HepG2 (cell line): ENCODE measurements around the gene FBXO24. TPM values are rescaled to one million over a fixed set of nuclear protein-coding genes. Genes with fewer than 3 reads are reported as not detected.

Experiments used
- MTERF4 ChIP-seq: sonication (generic); formaldehyde crosslinking; IDR thresholded peaks from 2 replicates; pipeline ENCODE4 v1.8.0; 2023; ENCODE audit warnings: mild to moderate bottlenecking, missing genetic modification reagents
- ZFP91 ChIP-seq: sonication (generic); formaldehyde crosslinking; IDR thresholded peaks from 2 replicates; pipeline ENCODE4 v1.9.0; 2022; ENCODE audit warnings: missing genetic modification reagents, mild to moderate bottlenecking, borderline replicate concordance
- ZNF44 ChIP-seq: sonication (generic); formaldehyde crosslinking; IDR thresholded peaks from 2 replicates; pipeline ENCODE4 v1.5.1; 2020; ENCODE audit warnings: mild to moderate bottlenecking, missing genetic modification reagents
- ZNF572 ChIP-seq: sonication (generic); formaldehyde crosslinking; IDR thresholded peaks from 2 replicates; pipeline ENCODE4 v1.5.1; 2020; ENCODE audit warnings: mild to moderate bottlenecking, missing genetic modification reagents
- ZNF770 ChIP-seq: sonication (generic); formaldehyde crosslinking; IDR thresholded peaks from 2 replicates; pipeline ENCODE4 v1.5.0; 2020; ENCODE audit warnings: mild to moderate bottlenecking, missing genetic modification reagents
- polyA plus RNA-seq, 8 experiments: library from polyadenylated mRNA; depleted of rRNA in 3 of 8; stranded (reverse) in 7 of 8; unstranded in 1 of 8; fragments of >200 nt; fragmentation: Illumina TruSeq in 4 of 8; extraction: Trizol in 4 of 8; gene quantifications; 2 replicates each; pipeline versions ENCODE4 v1.2.1 to v1.2.3, GENCODE V29; 2011 to 2016; ENCODE audit warnings: low read depth in 4 of 8, missing spikeins in 1 of 8, mixed read lengths in 1 of 8; ENCODE audit not compliant: insufficient read depth in 1 of 8
- total RNA-seq, 5 experiments: library from RNA; depleted of rRNA; stranded (reverse); fragments of >200 nt; fragmentation: Illumina TruSeq; extraction: Trizol; gene quantifications; 2 replicates each; pipeline ENCODE4 v1.2.3, GENCODE V29; 2016; ENCODE audit warnings: low read depth in 1 of 5

The FBXO24 gene
- total and polyA plus RNA-seq, 2 of the 13 experiments (the other 11 are each of a cell fraction or from before 2014, with no cell fraction given), result 0.20 to 0.55 TPM

- peak; percentile 67; the same call in 1 of the 2 replicates for TF ChIP-seq ZNF770 (CRISPR knock-in tag)
- no peak for TF ChIP-seq ZFP91 (CRISPR knock-in tag)
- no peak for TF ChIP-seq ZNF44 (CRISPR knock-in tag)
- TF ChIP-seq MTERF4 (CRISPR knock-in tag), result no peak
- no peak for TF ChIP-seq ZNF572 (CRISPR knock-in tag)
Measured at GRCh38 chr7:100640517-100641440, 54.7 kb downstream of the FBXO24 start (continued).
